Endothelial cell of umbilical vein (primary cell): ENCODE results near the gene DNAJB13. TPM values are rescaled to one million over a fixed set of nuclear protein-coding genes. Genes with fewer than 3 reads are reported as not detected.

Experiments
- BruUV-seq: library from RNA; stranded (reverse); fragments of 400-500 nt; replicated peaks from 2 replicates; lab custom pipeline; 2021; lab: Mats Ljungman, UMichigan
- CTCF ChIA-PET: fragments of 300-600, 350-600 bp; sonication (Branson Sonifier 250); formaldehyde crosslinking; loops from one replicate; lab custom pipeline; 2021; ENCODE audit warnings: antibody characterized with exemption, inconsistent platforms; lab: Charles Lee
- POLR2A ChIA-PET: fragments of 300-600, 350-600 bp; sonication (Branson Sonifier 250); formaldehyde crosslinking; loops from one replicate; lab custom pipeline; 2021; ENCODE audit warnings: antibody characterized with exemption, inconsistent platforms; lab: Charles Lee
- DNase-seq: peaks from one replicate; pipeline ENCODE4 v3.0.0-alpha.2; 2011; ENCODE audit warnings: low read depth, low spot score
- FAIRE-seq: peaks from 2 replicates; lab custom pipeline; 2011; peaks lifted over from hg19 to GRCh38; lab: Jason Lieb, UNC
- H2AFZ ChIP-seq: 2 replicates; pipeline ENCODE4 v1.6.0; 2012; ENCODE audit warnings: low read depth, low read length, control low read depth, inconsistent platforms
- H3K27ac ChIP-seq: 2 replicates; pipeline ENCODE4 v1.5.1; 2011; ENCODE audit warnings: low read depth, mild to moderate bottlenecking, control low read depth, low read length, moderate library complexity; ENCODE audit not compliant: insufficient read depth
- H3K27me3 ChIP-seq, 2 experiments: 2 replicates each; pipeline versions ENCODE4 v1.6.0 to v1.6.1; 2011; ENCODE audit warnings: low read length in 2 of 2, mixed read lengths in 1 of 2; ENCODE audit not compliant: control insufficient read depth in 2 of 2, insufficient read depth in 2 of 2
- H3K36me3 ChIP-seq, 2 experiments: 2 replicates in 1 of 2; 3 replicates in 1 of 2; pipeline ENCODE4 v1.5.1; 2011; ENCODE audit warnings: low read length in 2 of 2, mild to moderate bottlenecking in 1 of 2, moderate library complexity in 1 of 2; ENCODE audit not compliant: control insufficient read depth in 2 of 2, insufficient read depth in 2 of 2; ENCODE audit errors: extremely low read depth in 1 of 2
- H3K4me1 ChIP-seq: 3 replicates; pipeline ENCODE4 v1.5.1; 2011; ENCODE audit warnings: mild to moderate bottlenecking, low read length; ENCODE audit not compliant: control insufficient read depth, insufficient read depth; ENCODE audit errors: extremely low read depth
- H3K4me2 ChIP-seq: 2 replicates; pipeline ENCODE4 v1.6.1; 2011; ENCODE audit warnings: low read length, control low read depth, mixed read lengths; ENCODE audit not compliant: insufficient read depth
- H3K4me3 ChIP-seq, 3 experiments: fragments of 200-600 bp in 1 of 3; sonication (generic), shearing (Covaris generic) in 1 of 3; replicated peaks in 1 of 3; 2 replicates each; pipeline ENCODE4 v1.5.1; 2011 to 2016; ENCODE audit warnings: control low read depth in 3 of 3, low read length in 3 of 3, mild to moderate bottlenecking in 2 of 3, inconsistent platforms in 1 of 3, low read depth in 1 of 3, moderate library complexity in 1 of 3; ENCODE audit not compliant: insufficient read depth in 1 of 3
- H3K79me2 ChIP-seq: 2 replicates; pipeline ENCODE4 v1.6.0; 2012; ENCODE audit warnings: low read length, inconsistent platforms; ENCODE audit not compliant: control insufficient read depth, insufficient read depth
- H3K9ac ChIP-seq: replicated peaks from 2 replicates; pipeline ENCODE3; 2011; ENCODE audit warnings: low read length, control low read depth; ENCODE audit not compliant: insufficient read depth; ENCODE audit errors: extremely low read depth
- H3K9me1 ChIP-seq: replicated peaks from 3 replicates; pipeline ENCODE4 v1.6.0; 2011; ENCODE audit warnings: mild to moderate bottlenecking, low read length; ENCODE audit not compliant: control insufficient read depth, insufficient read depth; ENCODE audit errors: extremely low read depth
- H3K9me3 ChIP-seq: replicated peaks from 2 replicates; pipeline ENCODE4 v1.5.1; 2012; ENCODE audit warnings: low read length, inconsistent platforms; ENCODE audit not compliant: control insufficient read depth, insufficient read depth
- H4K20me1 ChIP-seq: replicated peaks from 2 replicates; pipeline ENCODE3; 2011; ENCODE audit warnings: mild to moderate bottlenecking, low read length; ENCODE audit not compliant: control insufficient read depth, insufficient read depth; ENCODE audit errors: extremely low read depth
- EZH2 ChIP-seq: IDR thresholded peaks from 2 replicates; pipeline ENCODE4 v1.6.1; 2012; ENCODE audit warnings: borderline replicate concordance, low read depth, mild to moderate bottlenecking, moderate library complexity, low read length, inconsistent platforms; ENCODE audit not compliant: severe bottlenecking
- GATA2 ChIP-seq: IDR thresholded peaks from 2 replicates; pipeline ENCODE4 v1.7.0; 2011; ENCODE audit warnings: low read depth, mild to moderate bottlenecking, moderate library complexity, mixed read lengths, low read length; ENCODE audit not compliant: insufficient read length, insufficient read depth
- JUN ChIP-seq: IDR thresholded peaks from 2 replicates; pipeline ENCODE4 v1.6.1; 2011; ENCODE audit warnings: borderline replicate concordance, low read depth; ENCODE audit not compliant: insufficient read length, insufficient read depth
- POLR2A ChIP-seq: IDR thresholded peaks from 2 replicates; pipeline ENCODE4 v1.6.1; 2012; ENCODE audit warnings: low read depth, mild to moderate bottlenecking, control low read depth, low read length
- POLR2AphosphoS5 ChIP-seq: IDR thresholded peaks from 2 replicates; pipeline ENCODE4 v1.6.1; 2012; ENCODE audit warnings: low read depth, mild to moderate bottlenecking, control low read depth, low read length, moderate library complexity; ENCODE audit not compliant: insufficient read depth
- dilution Hi-C: fragments of 300-500 bp; cut with MboI; formaldehyde crosslinking; loops from one replicate; pipeline ENCODE4 v1.15.0; 2019; ENCODE audit warnings: low sequenced_read_pairs; ENCODE audit not compliant: extremely low pct_ligation_motif_present
- intact Hi-C: fragments of 100-400 bp; cut with micrococcal nuclease; formaldehyde crosslinking; loops from one replicate; pipeline ENCODE4 v1.10.0; 2022
- polyA plus RNA-seq, 4 experiments: library from polyadenylated mRNA; depleted of rRNA in 3 of 4; stranded (reverse) in 3 of 4; unstranded in 1 of 4; fragments of >200 nt; gene quantifications; 2 replicates each; pipeline versions ENCODE4 v1.2.1 to v1.2.3, GENCODE V29; 2011 to 2012; ENCODE audit warnings: missing spikeins in 1 of 4
- total RNA-seq: library from RNA; stranded (reverse); gene quantifications from 2 replicates; pipeline ENCODE4 v1.2.3, GENCODE V29; 2021
- TF ChIP-seq, protein P1 (sequence below): IDR thresholded peaks from 2 replicates; pipeline ENCODE4 v1.6.1; 2011; ENCODE audit not compliant: insufficient read depth, insufficient read length

The DNAJB13 gene
- total and polyA plus RNA-seq, 2 donors (not counting 3 experiments of a cell fraction or from before 2014, with no cell fraction given) = 0.07 to 0.46 TPM

DNA sequence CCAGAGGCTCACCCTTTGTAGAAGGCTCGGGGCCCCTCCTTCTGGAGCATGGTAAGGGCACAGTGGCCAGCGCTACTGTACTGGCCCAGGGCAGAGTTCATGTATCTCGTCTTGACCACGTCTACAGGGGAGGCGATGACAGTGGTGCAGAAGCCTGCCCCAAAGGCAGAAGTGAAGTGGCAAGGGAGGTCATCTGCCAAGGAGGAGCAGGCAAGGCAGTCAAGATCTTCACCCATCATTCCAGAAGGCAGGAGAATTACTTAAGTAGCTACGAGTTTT lies 24.6 kb downstream of the DNAJB13 start:
- no peaks in the 10 kb centered on the region for H3K9me1 ChIP-seq
- intact Hi-C loops (no loop called here), dilution Hi-C loops (no loop called here)
- no peaks in the 10 kb centered on the region for H3K27me3 ChIP-seq
- H3K4me2 ChIP-seq = no peak overlapping the region
- no peak for FAIRE-seq
- no peak overlapping the region for H3K9ac ChIP-seq
- H2AFZ ChIP-seq = no peak overlapping the region
- POLR2A ChIA-PET = no interaction called here
- CTCF ChIA-PET = no interaction called here
- TF ChIP-seq EZH2 (no peak), POLR2A (no peak)
- no peak overlapping the region for H3K27ac ChIP-seq
- no TSS peak for BruUV-seq
- no peaks in the 10 kb centered on the region for H3K4me1 ChIP-seq
- DNase-seq = no peak
- H3K79me2 ChIP-seq = no peaks in the 10 kb centered on the region
- no peaks in the 10 kb centered on the region for H4K20me1 ChIP-seq
- H3K4me3 ChIP-seq = no peak overlapping the region
- H3K36me3 ChIP-seq = peaks cover 0 to 10% of the 10 kb centered on the region in 2 experiments
- no peaks in the 10 kb centered on the region for H3K9me3 ChIP-seq

DNA sequence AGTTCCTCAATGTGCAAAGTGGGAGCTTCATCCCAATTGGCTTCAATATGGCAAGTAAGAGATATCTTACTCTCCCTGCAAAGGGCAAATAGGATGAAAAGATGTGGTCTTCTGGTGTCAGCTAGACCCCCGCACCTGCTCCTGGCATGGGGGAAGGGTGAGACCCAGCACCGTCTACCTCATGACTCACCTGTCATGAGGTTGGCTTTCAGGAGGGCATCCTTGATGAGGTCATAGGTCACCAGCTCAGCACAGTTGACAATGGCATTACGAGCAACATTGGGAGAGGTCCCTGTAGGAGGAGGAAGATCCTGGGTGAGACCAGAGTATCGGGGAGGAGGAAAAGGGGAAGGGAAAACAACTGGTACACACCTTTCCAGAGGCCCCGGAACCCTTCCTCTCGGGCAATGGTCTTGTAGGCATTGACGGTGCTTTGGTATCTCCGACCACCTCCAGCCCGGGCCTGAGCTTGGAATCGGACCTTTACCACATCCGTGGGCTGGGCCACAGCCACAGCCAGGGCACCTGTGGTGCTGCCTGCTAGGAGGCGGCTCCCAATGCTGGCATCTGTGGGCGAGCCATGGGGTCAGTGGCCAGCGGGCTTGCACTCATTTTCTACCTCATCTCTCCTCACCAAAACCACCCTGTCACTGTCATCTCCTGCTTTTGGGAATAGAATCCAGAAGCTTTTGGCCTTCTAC lies 25.8 kb downstream of the DNAJB13 start:
- H3K79me2 ChIP-seq = no peaks in the 10 kb centered on the region
- no peak overlapping the region for H2AFZ ChIP-seq
- CTCF ChIA-PET = no interaction called here
- no peaks in the 10 kb centered on the region for H3K9me3 ChIP-seq
- no peak overlapping the region for H3K27ac ChIP-seq
- no peaks in the 10 kb centered on the region for H3K9me1 ChIP-seq
- peaks cover 0 to 10% of the 10 kb centered on the region in 2 experiments for H3K36me3 ChIP-seq
- no peak for FAIRE-seq
- no peak overlapping the region for H3K4me3 ChIP-seq
- H4K20me1 ChIP-seq = no peaks in the 10 kb centered on the region
- no peak overlapping the region for H3K9ac ChIP-seq
- H3K4me2 ChIP-seq = no peak overlapping the region
- no peak for TF ChIP-seq POLR2A
- TF ChIP-seq GATA2 = no peak
- peak; percentile 11 for TF ChIP-seq JUN
- TF ChIP-seq, protein P1, sequence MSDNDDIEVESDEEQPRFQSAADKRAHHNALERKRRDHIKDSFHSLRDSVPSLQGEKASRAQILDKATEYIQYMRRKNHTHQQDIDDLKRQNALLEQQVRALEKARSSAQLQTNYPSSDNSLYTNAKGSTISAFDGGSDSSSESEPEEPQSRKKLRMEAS = no peak
- no peak for TF ChIP-seq POLR2AphosphoS5
- POLR2A ChIA-PET = no interaction called here
- no peaks in the 10 kb centered on the region for H3K27me3 ChIP-seq
- no peaks in the 10 kb centered on the region for H3K4me1 ChIP-seq
- no TSS peak for BruUV-seq
- no peak for DNase-seq
- dilution Hi-C loops (no loop called here), intact Hi-C loops (no loop called here)
